ENCODE results near the gene CPEB1. TPM values are rescaled to one million over a fixed set of nuclear protein-coding genes. Genes with fewer than 3 reads are reported as not detected.

The CPEB1 gene
- total and polyA plus RNA-seq, 9 donors = 5.4 to 28.9 (median 10.5) TPM

GRCh38 chr15:82663186-82663600 is 16.0 kb upstream of the CPEB1 start:
- no peaks in the 10 kb centered on the region for H3K27me3 ChIP-seq
- peak; percentile 28 to 68 (median 55) for DNase-seq
- H3K36me3 ChIP-seq = no peaks in the 10 kb centered on the region
- TF ChIP-seq EP300 (IDR thresholded peaks at IDR 0.05) = no peak
- no peak for TF ChIP-seq POLR2A (IDR thresholded peaks at IDR 0.05)
- no peak for TF ChIP-seq CTCF (IDR thresholded peaks at IDR 0.05)
- no peak overlapping the region for H3K27ac ChIP-seq
- H3K9me3 ChIP-seq = no peaks in the 10 kb centered on the region
- no peaks in the 10 kb centered on the region for H3K4me1 ChIP-seq (ENCODE audit: insufficient read depth)
- intact Hi-C loops (cut with DNase I) = no loop called here
- no peak overlapping the region for H3K4me3 ChIP-seq
- WGBS, 3 donors = 3 to 9% (median 7%) methylated on average over 4 of the region's 4 CpGs

GRCh38 chr15:82662641-82663040 is 15.5 kb upstream of the CPEB1 start:
- intact Hi-C loops (cut with DNase I) = no loop called here
- Histone ChIP-seq H3K4me3 (no peak overlapping the region), H3K36me3 (no peaks in the 10 kb centered on the region), H3K9me3 (no peaks in the 10 kb centered on the region), H3K27me3 (no peaks in the 10 kb centered on the region), H3K27ac (no peak overlapping the region), H3K4me1 (ENCODE audit: insufficient read depth) (no peaks in the 10 kb centered on the region)
- 71 to 84% (median 79%) methylated on average over 9 of the region's 9 CpGs for WGBS, 3 donors
- DNase-seq = no peak
- TF ChIP-seq POLR2A (IDR thresholded peaks at IDR 0.05) = no peak
- no peak for TF ChIP-seq CTCF (IDR thresholded peaks at IDR 0.05)
- no peak for TF ChIP-seq EP300 (IDR thresholded peaks at IDR 0.05)

- TF ChIP-seq EP300 (IDR thresholded peaks at IDR 0.05) (no peak), CTCF (IDR thresholded peaks at IDR 0.05) (no peak), POLR2A (IDR thresholded peaks at IDR 0.05) (no peak)
- Histone ChIP-seq H3K9me3 (no peaks in the 10 kb centered on the region), H3K4me1 (ENCODE audit: insufficient read depth) (no peaks in the 10 kb centered on the region), H3K27me3 (no peaks in the 10 kb centered on the region), H3K27ac (no peak overlapping the region), H3K36me3 (no peaks in the 10 kb centered on the region), H3K4me3 (no peak overlapping the region)
- 47 to 68% (median 58%) methylated on average over 1 of the region's 1 CpG for WGBS, 3 donors
- intact Hi-C loops (cut with DNase I) = no loop called here
- no peak for DNase-seq
Observed at GRCh38 chr15:82660378-82660777, 13.2 kb upstream of the CPEB1 start.

GRCh38 chr15:82656641-82657266 is 9.6 kb upstream of the CPEB1 start:
- H3K4me1 ChIP-seq (ENCODE audit: insufficient read depth) = no peaks in the 10 kb centered on the region
- H3K4me3 ChIP-seq = no peak overlapping the region
- TF ChIP-seq EP300 (IDR thresholded peaks at IDR 0.05) = no peak
- TF ChIP-seq CTCF (IDR thresholded peaks at IDR 0.05) = no peak
- TF ChIP-seq POLR2A (IDR thresholded peaks at IDR 0.05) = no peak
- no peak overlapping the region for H3K27ac ChIP-seq
- no peaks in the 10 kb centered on the region for H3K27me3 ChIP-seq
- no peak for DNase-seq
- WGBS, 3 donors = 48 to 57% (median 49%) methylated on average over 7 of the region's 7 CpGs
- H3K9me3 ChIP-seq = no peaks in the 10 kb centered on the region
- intact Hi-C loops (cut with DNase I) = no loop called here
- H3K36me3 ChIP-seq = no peaks in the 10 kb centered on the region

Data from ovary (tissue), 9 donors.